ENCODE data around the gene PIP5KL1. TPM values are rescaled to one million over a fixed set of nuclear protein-coding genes. Genes with fewer than 3 reads are reported as not detected.

PIP5KL1 gene
- total RNA-seq, 1 experiment from 2014 or later, result 21.9 TPM

DNA sequence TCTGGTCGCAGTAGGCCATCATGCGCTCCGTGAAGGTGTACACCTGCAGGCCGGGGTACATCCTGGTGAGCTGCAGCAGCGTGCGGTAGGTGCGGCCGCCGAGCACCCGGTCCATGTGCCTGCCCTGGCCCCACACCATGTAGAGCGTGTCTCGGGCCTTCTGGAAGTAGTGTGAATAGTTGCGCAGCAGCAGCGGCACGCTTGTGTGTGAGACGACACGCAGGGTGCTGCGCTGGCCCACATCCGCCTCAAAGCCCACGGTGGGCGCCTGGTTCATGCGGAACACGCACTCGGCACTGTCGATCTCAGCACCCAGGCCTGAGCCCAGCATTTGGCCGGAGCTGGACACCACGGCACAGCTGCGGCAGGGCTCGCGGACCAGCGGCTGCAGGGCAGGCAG lies 18.3 kb downstream of the PIP5KL1 start:
- CTCF ChIA-PET, result interaction anchor here (0.6 kb wide), 1 partner anchor 30 kb away, joined by 3 read pairs; no protein-coding TSS in a partner anchor
- no peaks in the 10 kb centered on the region for H3K36me3 ChIP-seq (ENCODE audit: low read depth)
- H4K20me1 ChIP-seq (ENCODE audit: insufficient read depth), result no peaks in the 10 kb centered on the region
- H3K4me2 ChIP-seq, result no peak overlapping the region
- H3K27me3 ChIP-seq (ENCODE audit: insufficient read depth, low read depth), result no peaks in the 10 kb centered on the region
- no peaks in the 10 kb centered on the region for H3K9me2 ChIP-seq (ENCODE audit: insufficient read depth)
- no peak for DNase-seq
- no peak overlapping the region for H3K27ac ChIP-seq
- no peak for TF ChIP-seq EZH2 (IDR thresholded peaks at IDR 0.05; ENCODE audit: low read depth)
- TF ChIP-seq, protein P1, sequence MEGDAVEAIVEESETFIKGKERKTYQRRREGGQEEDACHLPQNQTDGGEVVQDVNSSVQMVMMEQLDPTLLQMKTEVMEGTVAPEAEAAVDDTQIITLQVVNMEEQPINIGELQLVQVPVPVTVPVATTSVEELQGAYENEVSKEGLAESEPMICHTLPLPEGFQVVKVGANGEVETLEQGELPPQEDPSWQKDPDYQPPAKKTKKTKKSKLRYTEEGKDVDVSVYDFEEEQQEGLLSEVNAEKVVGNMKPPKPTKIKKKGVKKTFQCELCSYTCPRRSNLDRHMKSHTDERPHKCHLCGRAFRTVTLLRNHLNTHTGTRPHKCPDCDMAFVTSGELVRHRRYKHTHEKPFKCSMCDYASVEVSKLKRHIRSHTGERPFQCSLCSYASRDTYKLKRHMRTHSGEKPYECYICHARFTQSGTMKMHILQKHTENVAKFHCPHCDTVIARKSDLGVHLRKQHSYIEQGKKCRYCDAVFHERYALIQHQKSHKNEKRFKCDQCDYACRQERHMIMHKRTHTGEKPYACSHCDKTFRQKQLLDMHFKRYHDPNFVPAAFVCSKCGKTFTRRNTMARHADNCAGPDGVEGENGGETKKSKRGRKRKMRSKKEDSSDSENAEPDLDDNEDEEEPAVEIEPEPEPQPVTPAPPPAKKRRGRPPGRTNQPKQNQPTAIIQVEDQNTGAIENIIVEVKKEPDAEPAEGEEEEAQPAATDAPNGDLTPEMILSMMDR (conservative IDR thresholded peaks at IDR 0.05), result no peak
- no TSS peak for BruUV-seq (replicated peaks)
- peaks cover 22% of the 10 kb centered on the region for H3K4me1 ChIP-seq (replicated peaks; ENCODE audit: insufficient read depth)
- POLR2A ChIA-PET (ENCODE audit: unreplicated experiment), result no interaction called here
- no peaks in the 10 kb centered on the region for H3K9me3 ChIP-seq (ENCODE audit: insufficient read depth, low read depth)
- 0 out of 2 replicates have a peak, but pooled peaks cover 9% of the 10 kb centered on the region for H3K79me2 ChIP-seq (ENCODE audit: low read depth)
- no peak overlapping the region for H2AFZ ChIP-seq
- H3F3A ChIP-seq (ENCODE audit: insufficient read depth, low read depth), result peaks cover 8% of the 10 kb centered on the region
- no peak overlapping the region for H3K4me3 ChIP-seq
- intact Hi-C loops (cut with micrococcal nuclease; ENCODE audit: unreplicated experiment), result no loop called here

DNA sequence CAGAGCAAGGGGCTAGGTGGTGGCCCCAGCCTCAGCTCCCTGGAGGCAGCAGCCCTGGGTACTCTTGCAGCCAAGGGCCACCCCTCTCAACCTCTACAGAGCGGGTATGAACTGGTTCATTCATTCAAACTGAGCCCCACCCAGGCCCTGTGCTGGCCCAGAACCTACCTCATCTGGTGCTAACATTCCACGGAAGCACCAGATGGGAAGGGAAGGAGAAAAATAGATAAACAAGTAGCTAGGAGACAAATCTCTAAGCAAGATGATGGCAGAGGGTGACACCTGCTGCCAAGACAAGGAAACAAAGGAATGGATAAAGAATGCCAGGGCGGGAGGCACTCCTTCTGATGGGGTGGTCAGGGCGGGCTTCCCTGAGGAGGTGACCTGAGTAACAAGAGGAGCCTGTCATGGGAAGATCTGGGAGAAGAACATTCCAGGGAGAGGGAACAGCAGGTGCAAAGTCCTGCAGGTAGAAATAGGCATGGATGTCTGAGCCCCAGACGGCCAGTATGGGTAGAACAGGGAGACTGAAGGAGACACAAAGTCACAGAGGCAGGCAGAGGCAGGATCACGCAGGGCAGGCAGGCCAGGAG lies 19.9 kb downstream of the PIP5KL1 start:
- DNase-seq, result no peak
- TF ChIP-seq, protein P1 (conservative IDR thresholded peaks at IDR 0.05), result no peak; the same call in 1 of the 2 replicates
- no peak for TF ChIP-seq EZH2 (IDR thresholded peaks at IDR 0.05; ENCODE audit: low read depth)
- Histone ChIP-seq H3K27ac (no peak overlapping the region), H3K4me2 (no peak overlapping the region), H3K79me2 (ENCODE audit: low read depth) (no peaks in the 10 kb centered on the region), H2AFZ (no peak overlapping the region), H4K20me1 (ENCODE audit: insufficient read depth) (no peaks in the 10 kb centered on the region), H3K27me3 (ENCODE audit: insufficient read depth, low read depth) (no peaks in the 10 kb centered on the region), H3K9me3 (ENCODE audit: insufficient read depth, low read depth) (no peaks in the 10 kb centered on the region), H3K4me3 (no peak overlapping the region), H3F3A (ENCODE audit: insufficient read depth, low read depth) (no peaks in the 10 kb centered on the region; the same call in 1 of the 2 replicates), H3K36me3 (ENCODE audit: low read depth) (no peaks in the 10 kb centered on the region), H3K9me2 (ENCODE audit: insufficient read depth) (no peaks in the 10 kb centered on the region), H3K4me1 (replicated peaks; ENCODE audit: insufficient read depth) (peaks cover 12% of the 10 kb centered on the region)
- CTCF ChIA-PET, result interaction anchor here (0.6 to 1.7 kb wide), 3 partner anchors 41 to 176 kb away, joined by 5 to 10 read pairs (median 8); partner anchors contain the start of gene TOR2A
- intact Hi-C loops (cut with micrococcal nuclease; ENCODE audit: unreplicated experiment), result loop anchor here (1.0 kb wide), 1 partner anchor 175 kb away; the partner anchor contains the start of gene TOR2A
- no TSS peak for BruUV-seq (replicated peaks)
- POLR2A ChIA-PET (ENCODE audit: unreplicated experiment), result interaction anchor here (0.6 kb wide), 1 partner anchor 13 kb away, joined by 3 read pairs; no protein-coding TSS in a partner anchor

DNA sequence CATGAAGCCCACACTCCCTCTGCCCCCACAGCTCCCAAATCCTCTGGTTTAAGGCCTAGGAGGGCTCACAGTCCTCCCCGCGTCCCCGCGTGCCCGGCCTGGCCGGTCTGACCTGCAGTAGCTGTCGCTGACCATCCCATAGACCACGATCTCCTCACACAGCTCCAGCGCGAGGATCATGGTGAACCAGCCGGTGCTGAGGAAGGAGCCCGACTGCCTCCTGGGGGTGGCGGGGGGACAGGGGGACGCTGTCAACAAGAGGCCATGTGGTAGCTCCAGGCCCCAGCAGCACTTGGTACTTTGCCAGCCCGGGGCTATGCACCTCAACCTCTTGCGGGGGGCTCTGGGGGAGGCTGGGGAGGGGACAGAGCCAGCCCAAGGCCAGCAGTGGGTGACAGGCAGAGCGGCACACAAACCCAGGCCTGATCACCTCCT lies 20.7 kb downstream of the PIP5KL1 start:
- Histone ChIP-seq H3K27me3 (ENCODE audit: insufficient read depth, low read depth) (no peaks in the 10 kb centered on the region), H3K4me3 (no peak overlapping the region), H3K4me1 (replicated peaks; ENCODE audit: insufficient read depth) (peaks cover 3% of the 10 kb centered on the region; the same call in 1 of the 2 replicates), H2AFZ (no peak overlapping the region), H3K27ac (no peak overlapping the region), H3F3A (ENCODE audit: insufficient read depth, low read depth) (peaks cover 4% of the 10 kb centered on the region; the same call in 1 of the 2 replicates), H3K9me2 (ENCODE audit: insufficient read depth) (no peaks in the 10 kb centered on the region), H3K9me3 (ENCODE audit: insufficient read depth, low read depth) (no peaks in the 10 kb centered on the region), H3K4me2 (no peak overlapping the region), H3K36me3 (ENCODE audit: low read depth) (no peaks in the 10 kb centered on the region), H4K20me1 (ENCODE audit: insufficient read depth) (no peaks in the 10 kb centered on the region), H3K79me2 (ENCODE audit: low read depth) (no peaks in the 10 kb centered on the region)
- no peak for DNase-seq
- ChIA-PET CTCF (interaction anchor here (1.7 kb wide), 1 partner anchor 175 kb away, joined by 10 read pairs; the partner anchor contains the start of gene TOR2A), POLR2A (ENCODE audit: unreplicated experiment) (no interaction called here)
- intact Hi-C loops (cut with micrococcal nuclease; ENCODE audit: unreplicated experiment), result loop anchor here (1.0 kb wide), 1 partner anchor 175 kb away; the partner anchor contains the start of gene TOR2A
- no peak for TF ChIP-seq EZH2 (IDR thresholded peaks at IDR 0.05; ENCODE audit: low read depth)
- TF ChIP-seq, protein P1 (conservative IDR thresholded peaks at IDR 0.05), result no peak
- no TSS peak for BruUV-seq (replicated peaks)

All from PC-9 (cell line).